Vagina (tissue), 2 donors: ENCODE data around the gene HTR6. TPM values are rescaled to one million over a fixed set of nuclear protein-coding genes. Genes with fewer than 3 reads are reported as not detected.

Source experiments
- DNase-seq, 2 donors: peaks; one replicate each; pipeline ENCODE4 v3.0.0-alpha.2; 2017; ENCODE audit errors: extremely low spot score in 2 of 2
- H3K27ac ChIP-seq: fragments of 200-600 bp; sonication (generic); one replicate; pipeline ENCODE4 v1.5.1; 2019
- H3K27me3 ChIP-seq: fragments of 200-600 bp; sonication (generic); one replicate; pipeline ENCODE4 v1.5.1; 2019
- H3K36me3 ChIP-seq, 2 donors: fragments of 200-600 bp; sonication (generic); one replicate each; pipeline ENCODE4 v1.5.1; 2017 to 2019
- H3K4me1 ChIP-seq: fragments of 200-600 bp; sonication (generic); one replicate; pipeline ENCODE4 v1.5.1; 2019
- H3K4me3 ChIP-seq, 2 donors: fragments of 200-600 bp; sonication (generic); 1 replicate in 1 of 2; 2 replicates in 1 of 2; pipeline ENCODE4 v1.5.1; 2016 to 2019
- H3K9me3 ChIP-seq: fragments of 200-600 bp; sonication (generic); one replicate; pipeline ENCODE4 v1.5.1; 2019
- POLR2A ChIP-seq, 2 donors: fragments of 450-650 bp; IDR thresholded peaks; one replicate each; pipeline ENCODE4 v1.6.1; 2017; ENCODE audit warnings: antibody characterized with exemption in 2 of 2, mild to moderate bottlenecking in 2 of 2, moderate library complexity in 2 of 2
- POLR2AphosphoS5 ChIP-seq, 2 donors: sonication (generic); formaldehyde crosslinking; IDR thresholded peaks; one replicate each; pipeline ENCODE4 v1.9.0; 2017; ENCODE audit warnings: antibody characterized with exemption in 2 of 2, mild to moderate bottlenecking in 2 of 2, low read depth in 1 of 2; ENCODE audit not compliant: insufficient read depth in 1 of 2
- intact Hi-C: fragments of 100-400 bp; cut with DNase I; formaldehyde crosslinking; loops from one replicate; pipeline ENCODE4 v1.15.1; 2023
- total RNA-seq: library from RNA; depleted of rRNA; stranded (reverse); fragments of >200 nt; gene quantifications from one replicate; pipeline ENCODE4 v1.2.3, GENCODE V29; 2016
- TF ChIP-seq, protein P1 (sequence below), 3 experiments: fragments of 450-650 bp in 2 of 3; fragments of 200-600 bp in 1 of 3; sonication (generic) in 1 of 3; IDR thresholded peaks; one replicate each; pipeline ENCODE4 v1.5.1; 2017 to 2019; ENCODE audit warnings: antibody characterized with exemption in 3 of 3, mild to moderate bottlenecking in 2 of 3, moderate library complexity in 2 of 3

The HTR6 gene
- total RNA-seq, 1 donor from 2014 or later, result not detected

DNA sequence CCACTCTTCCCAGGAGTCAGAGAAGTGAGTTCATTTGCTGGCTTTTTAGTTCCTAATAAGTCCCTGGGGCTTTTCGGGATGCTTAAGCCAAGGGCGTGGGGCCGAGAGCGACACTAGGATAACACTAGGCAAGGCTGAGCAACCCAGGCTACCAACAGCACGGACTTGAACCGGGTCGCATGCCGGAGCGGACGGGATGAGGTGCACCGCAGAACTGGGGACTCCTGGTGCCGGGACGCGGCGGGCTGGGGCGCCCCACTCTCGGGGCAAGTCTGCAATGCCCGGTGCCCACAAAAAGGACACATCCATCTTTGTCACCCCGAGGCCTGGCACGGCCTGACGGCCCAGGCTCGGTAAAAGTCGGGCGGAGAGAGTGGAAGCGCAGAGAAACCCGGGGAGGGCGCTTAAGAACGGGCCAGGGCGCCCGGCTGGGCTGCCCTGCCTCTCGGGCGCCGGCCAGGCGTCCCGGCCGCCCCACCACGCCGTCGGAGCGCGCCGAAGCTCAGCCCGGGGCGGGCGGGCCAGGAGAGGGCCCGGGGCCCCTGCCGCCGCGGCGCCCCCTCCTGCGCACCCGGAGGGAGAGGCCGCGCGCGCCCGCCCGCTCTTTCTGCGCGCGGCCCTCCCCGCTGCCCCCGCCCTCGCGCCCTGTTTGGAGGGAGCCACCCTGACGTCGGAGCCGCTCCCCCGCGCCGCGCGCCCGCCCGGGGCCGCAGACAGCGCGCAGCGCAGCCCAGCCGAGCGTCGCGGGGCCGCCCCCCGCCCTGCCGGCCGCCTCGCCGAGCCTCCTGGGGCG, 20.9 kb upstream of the HTR6 start, which contains the start of gene NBL1:
Gene NBL1, plus strand, starts transcription at position 710 of the 793 bp plus-strand sequence. CDS start 10,720 bp downstream, outside the sequence.
- Histone ChIP-seq H3K27me3 (no peaks in the 10 kb centered on the region), H3K27ac (peak within 1 kb of the TSS; percentile 98), H3K4me1 (peaks cover 63% of the 10 kb centered on the region), H3K36me3 (no peaks in the 10 kb centered on the region), H3K4me3 (peak within 1 kb of the TSS; percentile 82 to 94), H3K9me3 (no peaks in the 10 kb centered on the region)
- no peak for DNase-seq
- TF ChIP-seq POLR2A (IDR thresholded peaks at IDR 0.05) (peak in 1 of 2 donors; percentile 45), POLR2AphosphoS5 (IDR thresholded peaks at IDR 0.05; ENCODE audit: insufficient read depth in 1 of 2, low read depth in 1 of 2) (peak in 1 of 2 donors; percentile 64)
- TF ChIP-seq, protein P1, sequence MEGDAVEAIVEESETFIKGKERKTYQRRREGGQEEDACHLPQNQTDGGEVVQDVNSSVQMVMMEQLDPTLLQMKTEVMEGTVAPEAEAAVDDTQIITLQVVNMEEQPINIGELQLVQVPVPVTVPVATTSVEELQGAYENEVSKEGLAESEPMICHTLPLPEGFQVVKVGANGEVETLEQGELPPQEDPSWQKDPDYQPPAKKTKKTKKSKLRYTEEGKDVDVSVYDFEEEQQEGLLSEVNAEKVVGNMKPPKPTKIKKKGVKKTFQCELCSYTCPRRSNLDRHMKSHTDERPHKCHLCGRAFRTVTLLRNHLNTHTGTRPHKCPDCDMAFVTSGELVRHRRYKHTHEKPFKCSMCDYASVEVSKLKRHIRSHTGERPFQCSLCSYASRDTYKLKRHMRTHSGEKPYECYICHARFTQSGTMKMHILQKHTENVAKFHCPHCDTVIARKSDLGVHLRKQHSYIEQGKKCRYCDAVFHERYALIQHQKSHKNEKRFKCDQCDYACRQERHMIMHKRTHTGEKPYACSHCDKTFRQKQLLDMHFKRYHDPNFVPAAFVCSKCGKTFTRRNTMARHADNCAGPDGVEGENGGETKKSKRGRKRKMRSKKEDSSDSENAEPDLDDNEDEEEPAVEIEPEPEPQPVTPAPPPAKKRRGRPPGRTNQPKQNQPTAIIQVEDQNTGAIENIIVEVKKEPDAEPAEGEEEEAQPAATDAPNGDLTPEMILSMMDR (IDR thresholded peaks at IDR 0.05), result no peak
- intact Hi-C loops, result loop anchor here (2.0 to 5.0 kb wide), 2 partner anchors 46 to 157 kb away; a partner anchor contains a TSS

DNA sequence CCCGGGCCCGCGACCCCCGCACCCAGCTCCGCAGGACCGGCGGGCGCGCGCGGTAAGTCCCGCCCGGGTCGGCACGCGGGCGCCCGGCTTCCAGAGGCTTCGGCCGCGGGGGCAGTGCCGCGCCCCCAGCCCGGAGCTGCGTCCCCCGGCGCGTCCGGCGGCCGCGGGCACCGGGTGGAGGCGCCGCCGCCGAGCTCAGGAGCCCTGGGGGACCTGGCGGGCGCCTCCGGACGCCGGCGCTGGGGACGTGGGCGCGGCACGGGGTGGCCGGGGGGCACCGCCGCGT, 20.3 kb upstream of the HTR6 start:
- H3K4me1 ChIP-seq, result peaks cover 66% of the 10 kb centered on the region
- peak overlapping the region; percentile 82 to 94 for H3K4me3 ChIP-seq
- no peaks in the 10 kb centered on the region for H3K36me3 ChIP-seq
- TF ChIP-seq POLR2AphosphoS5 (IDR thresholded peaks at IDR 0.05; ENCODE audit: insufficient read depth in 1 of 2, low read depth in 1 of 2) (no peak), POLR2A (IDR thresholded peaks at IDR 0.05) (no peak)
- TF ChIP-seq, protein P1 (IDR thresholded peaks at IDR 0.05), result no peak
- peak overlapping the region; percentile 96 for H3K27ac ChIP-seq
- no peaks in the 10 kb centered on the region for H3K9me3 ChIP-seq
- no peak for DNase-seq
- no peaks in the 10 kb centered on the region for H3K27me3 ChIP-seq
- intact Hi-C loops, result loop anchor here (2.0 to 5.0 kb wide), 2 partner anchors 47 to 158 kb away; a partner anchor contains a TSS

DNA sequence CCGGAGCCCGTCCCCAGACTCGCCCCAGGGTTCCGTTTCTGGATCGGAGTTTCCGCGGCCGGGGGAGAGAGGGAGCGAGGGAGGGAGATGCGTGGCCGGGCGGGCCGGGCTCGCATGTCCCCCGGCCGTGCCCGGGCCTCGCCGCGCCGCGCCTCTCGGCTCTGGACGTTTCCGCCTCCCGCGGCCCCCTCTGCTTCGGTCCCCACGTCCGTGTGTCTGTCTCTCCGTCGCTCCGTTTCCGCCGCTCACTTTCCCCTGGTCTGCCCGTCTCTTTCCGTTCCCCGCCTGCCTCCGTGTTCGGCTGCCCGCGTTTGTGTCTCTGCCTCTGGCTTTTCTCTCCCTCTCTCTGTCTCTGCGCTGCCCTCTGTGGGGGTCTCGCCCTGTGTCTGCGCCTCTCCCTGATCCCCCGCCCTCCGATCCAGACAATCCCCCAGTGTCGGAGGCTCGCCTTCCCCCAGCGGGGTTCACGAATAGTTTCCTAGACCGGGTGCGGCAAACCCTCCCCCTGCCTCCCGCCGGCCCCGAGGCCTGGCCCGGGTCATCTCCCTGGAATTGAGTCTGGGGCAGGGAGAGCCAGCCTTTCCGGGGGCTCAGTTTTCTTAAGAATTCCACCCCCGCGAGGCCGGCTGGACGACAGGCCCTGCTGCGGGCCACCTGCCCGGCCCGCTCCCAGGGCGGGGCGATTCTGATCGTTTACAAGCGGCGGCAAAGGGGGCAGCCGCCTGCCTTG, 19.8 kb upstream of the HTR6 start:
- intact Hi-C loops, result loop anchor here (2.0 to 5.0 kb wide), 3 partner anchors 48 to 258 kb away; a partner anchor contains a TSS
- TF ChIP-seq, protein P1 (IDR thresholded peaks at IDR 0.05), result no peak
- TF ChIP-seq POLR2AphosphoS5 (IDR thresholded peaks at IDR 0.05; ENCODE audit: insufficient read depth in 1 of 2, low read depth in 1 of 2), result peak in 1 of 2 donors; percentile 74
- DNase-seq, result no peak

DNA sequence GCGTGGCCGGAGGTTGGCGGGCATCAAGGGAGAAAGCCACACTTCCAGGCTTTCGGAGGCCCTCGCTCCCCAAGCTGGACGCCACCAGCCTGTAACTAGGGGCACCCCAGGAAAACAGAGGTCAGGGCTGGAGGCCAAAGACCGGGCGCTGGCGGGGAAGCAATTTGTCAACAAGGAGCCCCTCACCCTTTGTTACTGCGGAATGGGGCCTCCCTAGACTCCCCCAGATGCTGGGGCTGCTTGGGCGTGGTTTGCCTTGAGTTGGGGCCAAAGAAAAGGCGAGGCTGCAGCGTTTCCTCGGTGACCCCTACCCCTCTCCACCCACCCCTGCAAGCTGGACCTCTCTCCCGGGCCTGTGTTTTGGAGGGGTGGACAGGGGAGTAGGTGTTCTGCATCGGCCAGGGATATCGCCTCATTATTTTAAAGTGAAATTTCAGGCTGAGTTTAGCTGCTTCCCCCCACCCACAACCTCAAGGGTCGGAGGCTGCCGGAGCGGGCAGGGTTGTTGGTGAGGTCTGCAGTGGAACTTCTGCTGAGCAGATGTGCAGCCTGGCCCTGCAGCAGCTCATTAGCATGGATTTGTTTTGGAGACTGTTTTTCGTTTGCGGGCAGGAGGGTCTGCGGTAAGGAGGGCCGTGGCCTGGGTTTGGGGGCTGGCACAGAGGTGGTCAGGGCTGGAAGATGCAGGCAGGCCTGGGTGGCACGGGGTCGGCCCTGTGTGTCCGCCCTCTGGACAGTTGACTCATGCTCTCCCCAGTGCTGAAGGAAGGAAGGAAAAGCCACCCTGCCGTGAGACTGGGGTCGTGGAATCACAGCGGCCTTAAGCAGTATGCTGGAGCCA, 19.0 kb upstream of the HTR6 start:
- no peaks in the 10 kb centered on the region for H3K9me3 ChIP-seq
- peaks cover 66% of the 10 kb centered on the region for H3K4me1 ChIP-seq
- no peaks in the 10 kb centered on the region for H3K36me3 ChIP-seq
- intact Hi-C loops, result loop anchor here (2.0 to 5.0 kb wide), 2 partner anchors 159 to 258 kb away; no protein-coding TSS in a partner anchor
- DNase-seq, result no peak
- H3K4me3 ChIP-seq, result peak overlapping the region; percentile 82 to 94
- TF ChIP-seq POLR2A (IDR thresholded peaks at IDR 0.05) (no peak), POLR2AphosphoS5 (IDR thresholded peaks at IDR 0.05; ENCODE audit: insufficient read depth in 1 of 2, low read depth in 1 of 2) (no peak)
- TF ChIP-seq, protein P1 (IDR thresholded peaks at IDR 0.05), result no peak
- peak overlapping the region; percentile 96 for H3K27ac ChIP-seq
- H3K27me3 ChIP-seq, result no peaks in the 10 kb centered on the region

More for the DNA sequence above, 19.8 kb upstream of the HTR6 start:
- peaks cover 66% of the 10 kb centered on the region for H3K4me1 ChIP-seq
- H3K27ac ChIP-seq, result peak overlapping the region; percentile 96
- H3K9me3 ChIP-seq, result no peaks in the 10 kb centered on the region
- H3K4me3 ChIP-seq, result peak overlapping the region; percentile 82 to 94
- no peaks in the 10 kb centered on the region for H3K36me3 ChIP-seq
- H3K27me3 ChIP-seq, result no peaks in the 10 kb centered on the region
